CD4-positive, alpha-beta T cell treated with Interleukin-6 at 100 ng/mL for 8 hours (primary cell): ENCODE measurements around the gene PARD3.
"Not testable (repeated sequence)": the region's sequence is repeated elsewhere in the genome, so short reads cannot be mapped to it uniquely, and the experiment has no call there.

Source experiments
- DNase-seq: peaks from one replicate; pipeline ENCODE4 v3.0.0-alpha.2; 2020; ENCODE audit warnings: mixed read lengths, low spot score

The PARD3 gene

DNA sequence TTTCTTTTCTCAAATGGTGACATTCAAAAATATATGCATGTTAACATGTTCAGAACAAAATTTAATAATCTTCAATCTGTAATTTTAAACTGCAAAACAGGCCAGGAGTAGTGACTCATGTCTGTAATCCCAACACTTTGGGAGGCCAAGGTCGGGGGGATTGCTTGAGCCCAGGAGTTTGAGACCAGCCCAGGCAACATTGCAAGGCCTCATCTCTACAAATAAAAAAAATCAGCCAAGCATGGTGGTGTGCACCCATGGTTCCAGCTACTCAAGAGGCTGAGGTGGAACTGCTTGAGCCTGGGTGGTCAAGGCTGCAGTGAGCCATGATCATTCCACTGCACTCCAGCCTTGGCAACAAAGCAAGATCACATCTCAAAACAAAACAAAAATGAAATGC lies 394.3 kb downstream of the PARD3 start:
- DNase-seq, result no peak

DNA sequence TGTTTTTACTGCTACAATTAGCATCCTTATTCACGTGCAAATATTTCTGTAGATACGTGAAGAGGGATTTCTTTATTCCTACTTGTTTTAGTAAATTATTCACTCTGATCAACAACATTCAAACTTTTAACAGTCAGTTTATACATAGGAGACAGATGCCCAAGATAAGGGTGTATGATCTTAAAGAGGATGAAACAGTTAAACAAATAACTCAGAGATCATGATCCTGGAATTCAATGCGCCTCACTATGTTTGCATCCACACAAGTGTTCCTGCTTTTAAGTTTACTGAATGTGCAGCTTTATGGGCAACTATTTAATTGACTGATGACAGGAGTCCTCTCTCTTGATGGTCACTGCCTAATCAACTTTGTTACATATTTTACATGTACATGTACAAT lies 394.8 kb downstream of the PARD3 start:
- no peak for DNase-seq

DNA sequence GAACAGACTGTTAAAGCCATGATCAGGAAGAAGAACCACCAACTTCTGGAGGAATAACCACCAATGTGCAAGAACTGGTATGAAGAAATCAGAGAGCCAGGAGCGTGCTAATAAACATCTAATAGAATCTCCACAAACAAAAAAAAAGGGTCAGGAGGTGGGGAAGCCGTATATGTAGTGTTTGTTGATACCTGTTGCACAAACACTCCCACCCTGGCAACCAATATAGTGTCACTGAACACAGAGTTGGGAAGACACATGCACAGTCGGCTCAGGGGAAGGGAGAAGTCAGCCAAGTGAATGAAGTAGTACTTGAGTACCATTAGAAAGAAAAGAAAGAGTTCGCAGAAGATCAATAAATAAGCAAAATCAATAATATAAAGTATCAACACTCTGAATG lies 400.1 kb downstream of the PARD3 start:
- no peak for DNase-seq

DNA sequence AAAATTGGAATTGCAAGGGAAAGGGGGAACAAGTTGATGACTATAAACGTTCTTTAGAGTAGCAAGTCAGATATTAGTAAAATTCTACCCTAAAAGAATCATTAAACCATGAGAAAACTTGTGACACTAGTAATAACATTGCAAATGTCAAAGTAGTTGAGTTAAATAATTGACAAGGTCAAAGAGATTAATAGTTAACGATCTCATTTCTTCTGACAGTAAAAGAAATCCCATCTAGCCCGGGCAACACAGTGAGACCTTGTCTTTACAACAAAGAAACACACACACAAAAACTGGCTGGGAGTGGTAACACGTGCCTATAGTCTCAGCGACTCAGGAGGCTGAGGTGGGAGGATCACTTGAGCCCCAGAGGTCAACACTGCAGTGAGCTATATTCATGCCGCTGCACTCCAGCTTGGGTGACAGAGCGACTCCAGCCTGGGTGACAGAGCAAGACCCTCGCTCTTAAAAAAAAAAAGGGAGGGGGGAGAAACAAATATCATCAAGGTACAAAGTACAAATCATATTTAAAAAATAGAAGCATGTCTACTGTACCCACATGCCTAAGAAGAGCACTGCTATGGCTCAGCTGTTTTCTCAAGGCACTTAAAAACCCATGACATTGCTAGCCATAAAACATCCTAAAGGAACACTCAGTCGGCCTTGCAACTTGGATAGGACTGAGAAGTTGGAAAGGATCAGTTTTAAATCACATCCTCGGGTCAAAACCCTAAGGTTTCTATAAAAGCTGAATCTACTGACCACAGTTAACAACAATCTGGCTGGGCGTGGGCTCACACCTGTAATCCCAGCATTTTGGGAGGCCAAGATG lies 401.1 kb downstream of the PARD3 start:
- no peak for DNase-seq

DNA sequence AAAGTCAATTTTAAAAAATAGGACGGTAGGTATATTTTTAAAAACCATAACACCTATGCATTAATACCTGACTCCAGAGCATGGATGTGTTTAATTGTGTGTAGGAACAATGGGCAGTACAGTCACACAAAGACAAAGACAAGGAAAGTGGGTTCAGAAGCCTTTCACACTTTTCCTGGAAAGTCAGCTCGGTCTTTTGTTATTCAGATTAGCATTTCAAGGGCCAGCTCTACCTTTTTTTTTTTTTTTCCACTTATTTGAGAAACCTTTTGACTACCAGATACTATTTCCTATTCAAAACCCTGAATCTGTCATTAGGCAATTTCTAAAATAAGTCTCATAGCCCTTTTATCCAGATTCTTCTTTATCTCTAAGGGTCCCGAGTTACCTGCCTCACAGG lies 401.9 kb downstream of the PARD3 start:
- no peak for DNase-seq

DNA sequence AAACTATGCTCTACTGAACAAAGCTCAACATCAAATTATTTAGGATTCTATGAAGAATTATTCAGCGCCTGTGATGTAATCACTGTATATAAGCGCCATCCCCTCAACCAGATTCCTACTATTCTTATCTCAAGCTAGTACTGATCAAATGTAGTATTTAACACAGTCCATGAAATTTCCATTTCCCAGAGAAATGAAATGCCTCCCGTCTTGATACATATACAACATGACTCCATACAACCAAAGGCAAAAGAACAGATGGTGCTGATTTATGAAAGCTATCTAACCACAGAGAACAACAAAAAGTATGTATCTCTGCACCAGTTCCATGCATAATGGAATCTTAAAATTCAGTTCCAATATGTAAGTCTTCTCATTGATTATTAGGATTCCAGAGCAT lies 406.1 kb downstream of the PARD3 start:
- no peak for DNase-seq

DNA sequence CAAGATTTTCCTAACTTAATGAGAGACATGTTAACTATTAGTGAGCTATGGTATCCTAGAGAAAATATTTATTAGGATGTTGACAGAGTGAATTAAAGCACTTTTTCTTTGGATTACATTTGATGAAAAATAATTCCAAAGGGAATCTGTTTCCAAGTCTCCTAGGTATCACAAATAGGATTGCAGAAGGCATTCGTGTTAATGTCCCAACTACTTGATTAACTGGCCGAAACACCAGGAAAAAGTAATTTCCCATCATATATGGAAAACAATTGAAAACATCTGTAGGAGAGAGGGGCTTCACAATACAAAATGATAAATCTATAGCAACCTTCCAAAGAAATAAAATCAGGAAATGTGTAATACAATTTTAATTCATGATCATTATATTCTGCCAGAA lies 406.7 kb downstream of the PARD3 start:
- no peak for DNase-seq

DNA sequence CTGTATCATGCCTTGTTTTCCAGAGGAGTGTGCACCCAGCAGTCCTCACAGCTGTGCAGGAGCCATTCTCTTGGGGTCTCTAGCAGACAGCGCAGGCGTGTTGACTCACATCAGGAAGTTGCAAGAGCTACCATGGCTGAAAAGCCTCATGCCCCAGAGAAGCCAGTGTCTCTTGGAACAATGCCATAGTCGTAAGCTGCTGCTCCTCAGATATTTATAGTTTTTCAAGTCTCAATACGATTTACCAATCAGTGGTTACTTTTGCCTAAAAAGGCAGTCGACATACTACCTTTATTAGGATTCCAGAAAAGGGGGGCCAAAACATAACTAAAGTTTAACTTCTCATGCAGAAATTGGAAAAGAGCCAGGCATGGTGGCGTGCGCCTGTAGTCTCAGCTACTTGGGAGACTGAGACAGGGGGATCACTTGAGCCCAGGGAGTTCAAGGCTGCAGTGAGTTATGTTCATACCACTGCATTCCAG lies 407.7 kb downstream of the PARD3 start:
- no peak for DNase-seq

DNA sequence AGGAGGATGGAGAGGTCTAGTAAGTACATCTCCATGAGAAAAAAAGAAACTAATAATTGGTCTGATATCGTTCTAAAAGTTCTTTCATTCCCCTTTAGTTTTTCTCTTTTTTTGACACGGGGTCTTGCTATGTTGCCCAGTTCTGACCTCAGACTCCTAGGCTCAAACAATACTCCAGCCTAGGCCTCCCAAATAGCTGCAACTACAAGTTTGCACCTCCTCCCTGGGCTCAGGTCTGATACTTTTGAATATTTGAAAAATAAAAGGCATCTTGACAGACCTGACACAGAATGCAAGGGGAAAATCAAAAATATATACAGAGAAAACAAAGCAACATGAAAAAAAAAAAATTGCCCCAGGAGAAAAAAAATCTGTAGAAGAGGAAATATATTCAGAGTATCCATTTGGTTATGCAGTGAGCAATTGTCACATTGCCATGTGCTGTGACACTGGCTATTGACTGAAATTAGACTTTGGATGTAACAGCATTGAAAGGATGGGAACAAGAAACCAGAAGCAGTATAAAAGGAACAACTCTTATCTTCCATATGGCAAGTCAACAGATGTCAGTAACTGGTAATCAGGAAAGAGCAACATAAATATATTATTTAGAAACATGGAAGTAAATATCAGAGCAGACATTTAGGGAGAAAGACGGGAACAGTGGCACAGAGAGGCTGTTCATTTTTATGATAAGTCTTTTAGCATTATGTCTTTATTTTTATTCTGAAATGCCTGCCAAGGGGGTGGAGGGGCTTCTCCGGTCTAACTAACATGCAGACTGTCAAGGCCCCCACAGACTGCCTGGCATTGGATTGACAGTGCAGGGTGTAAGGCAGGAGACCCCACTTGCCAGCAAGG lies 408.4 kb downstream of the PARD3 start:
- no peak for DNase-seq

DNA sequence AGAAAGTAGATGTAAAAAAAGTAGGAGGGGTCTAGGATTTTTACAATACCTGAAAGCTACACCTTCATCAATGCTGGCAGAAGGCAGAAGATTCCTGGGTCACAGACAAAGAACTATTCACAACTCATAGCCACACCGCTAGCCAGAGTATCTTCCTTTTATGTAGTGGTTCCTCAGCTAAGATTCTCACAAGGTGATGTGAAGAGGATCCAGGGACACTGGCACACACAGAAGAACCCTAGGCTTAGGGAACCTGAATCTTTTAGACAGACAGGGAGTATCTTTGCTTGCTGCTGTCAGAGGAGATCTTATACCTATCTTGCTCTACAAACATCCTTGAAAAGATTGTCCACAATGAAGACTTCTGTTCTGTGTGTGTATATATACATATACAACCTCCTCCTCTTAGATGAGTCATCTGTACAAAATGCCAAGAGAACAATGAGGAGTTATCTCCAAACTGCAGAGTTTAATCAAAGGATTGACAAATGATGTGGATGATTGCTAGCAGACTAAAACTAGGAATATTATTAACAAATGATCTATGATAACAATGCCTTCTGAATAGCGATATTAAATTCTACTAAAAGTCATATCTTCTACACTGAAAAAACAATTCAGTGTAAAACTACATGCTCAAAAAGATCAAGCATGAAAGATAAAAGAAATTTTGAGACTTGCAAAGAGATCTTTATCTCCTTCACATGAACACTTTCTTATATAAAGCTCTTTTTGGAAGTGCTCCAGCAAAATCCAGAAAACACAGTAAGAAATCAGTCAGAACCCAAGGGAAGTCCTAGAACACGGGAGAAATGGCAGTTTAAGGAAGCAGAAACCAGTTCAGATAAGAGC lies 409.3 kb downstream of the PARD3 start:
- no peak for DNase-seq

DNA sequence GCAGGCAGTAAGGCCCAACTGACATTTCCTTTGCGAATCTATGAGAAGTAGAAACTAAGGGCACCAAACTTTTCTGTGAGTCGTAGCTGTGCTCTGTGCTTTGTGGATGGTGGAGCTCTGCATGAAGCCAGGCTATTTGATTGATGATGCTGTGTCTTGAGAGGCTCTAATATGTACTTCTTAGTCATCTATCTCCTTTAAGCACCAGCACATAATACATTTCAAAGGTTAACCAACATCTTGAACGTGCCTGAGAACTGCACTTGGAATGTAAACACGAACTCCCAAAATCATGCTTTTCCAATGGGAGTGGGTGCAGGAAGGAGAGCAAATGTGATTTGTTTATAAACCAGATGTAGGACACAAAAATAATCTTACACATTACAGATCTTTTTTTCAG lies 411.6 kb downstream of the PARD3 start:
- DNase-seq, result no peak

DNA sequence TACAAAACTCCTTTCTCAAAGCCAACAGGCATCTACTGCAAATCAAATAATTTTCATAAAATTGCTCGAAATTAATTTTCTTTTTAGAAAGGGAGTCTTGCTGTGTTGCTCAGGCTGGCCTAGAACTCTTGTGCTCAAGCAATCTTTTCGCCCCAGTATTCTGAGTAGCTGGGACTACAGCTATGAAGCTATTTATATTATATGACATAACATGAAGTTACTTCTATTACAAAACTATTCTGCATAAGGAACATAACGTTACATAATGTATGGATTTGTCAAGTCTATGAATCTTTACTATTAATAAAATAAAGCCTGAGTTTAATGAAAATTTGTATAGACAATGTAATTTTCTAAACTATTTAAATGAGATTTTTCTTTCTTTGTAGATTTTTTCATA lies 415.0 kb downstream of the PARD3 start:
- no peak for DNase-seq

DNA sequence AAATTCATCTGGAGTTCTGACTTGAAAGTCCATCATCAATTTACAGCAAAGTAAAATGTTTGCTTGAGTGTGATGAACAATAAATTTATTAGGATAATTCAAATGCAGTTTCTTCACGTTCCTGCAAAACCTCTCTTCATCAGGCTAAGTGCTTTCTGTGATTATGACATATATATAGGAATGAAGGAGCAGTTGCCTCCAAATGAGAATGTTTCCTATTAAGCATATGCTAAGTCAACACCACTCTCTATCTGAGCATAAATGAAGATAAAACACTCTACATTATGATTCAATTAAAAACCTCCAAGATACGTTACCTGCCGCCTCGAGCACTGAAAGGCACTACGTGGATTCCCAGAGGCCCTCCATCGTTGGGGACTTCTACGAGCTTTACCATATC lies 416.1 kb downstream of the PARD3 start:
- no peak for DNase-seq

DNA sequence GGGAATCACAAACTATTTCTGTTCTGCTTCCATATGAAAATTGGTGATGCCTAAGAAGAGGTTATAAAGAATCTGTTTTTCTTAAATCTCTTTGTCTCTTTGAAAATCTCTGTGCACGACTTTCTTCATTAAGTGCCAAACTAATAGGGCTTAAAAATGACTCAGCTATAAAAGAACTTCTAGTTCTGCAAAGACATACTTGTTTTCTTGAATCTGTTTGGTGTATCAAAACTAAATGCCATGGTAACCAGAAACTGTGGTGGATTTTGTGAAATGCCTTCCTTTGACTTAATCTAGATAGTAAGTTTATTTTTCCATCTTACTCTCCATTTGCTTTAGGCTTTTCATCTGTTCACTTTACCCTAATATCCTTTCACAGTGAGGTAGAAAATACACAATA lies 417.8 kb downstream of the PARD3 start:
- DNase-seq, result no peak

DNA sequence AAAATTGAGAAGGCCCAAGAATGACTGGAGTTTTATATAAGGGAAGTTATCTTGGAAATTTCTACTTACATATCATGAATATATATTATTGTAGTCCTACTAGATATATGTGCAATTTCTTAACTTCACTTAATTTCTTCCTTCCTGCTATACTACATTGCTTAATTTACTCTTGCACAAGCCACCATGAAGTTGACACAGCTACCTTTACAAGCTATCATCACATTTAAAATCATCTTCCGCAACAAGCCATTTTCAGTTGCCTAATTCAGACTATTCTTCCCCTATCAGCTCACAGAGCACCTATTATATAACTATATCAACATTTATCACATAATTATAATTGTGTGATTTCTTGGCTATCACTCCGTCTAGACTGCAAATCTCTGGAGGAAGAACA lies 418.4 kb downstream of the PARD3 start:
- no peak for DNase-seq

DNA sequence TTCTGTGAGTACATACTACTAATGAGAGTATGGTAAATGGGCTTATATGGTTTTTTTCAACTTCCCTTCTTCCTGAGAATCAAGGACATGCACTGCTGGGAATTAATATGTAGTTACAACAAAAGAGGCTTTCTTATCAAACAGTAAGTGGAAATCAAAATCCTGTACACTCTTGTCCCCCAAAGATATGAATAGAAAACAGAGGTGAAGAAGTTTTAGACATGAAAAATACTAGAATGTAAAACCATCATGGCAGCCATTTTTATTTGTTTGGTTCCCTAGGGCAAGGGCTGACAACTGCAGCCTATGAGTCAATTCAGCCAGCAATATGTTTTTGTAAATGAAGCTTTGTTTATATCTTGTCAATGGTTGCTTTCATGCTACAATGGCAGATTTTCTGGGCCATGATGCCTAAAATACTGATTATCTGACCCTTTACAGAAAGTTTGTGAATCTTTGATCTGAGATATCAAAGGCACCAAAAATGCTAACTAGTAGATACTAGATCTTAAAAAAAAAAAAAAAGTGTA lies 422.4 kb downstream of the PARD3 start:
- DNase-seq, result no peak

DNA sequence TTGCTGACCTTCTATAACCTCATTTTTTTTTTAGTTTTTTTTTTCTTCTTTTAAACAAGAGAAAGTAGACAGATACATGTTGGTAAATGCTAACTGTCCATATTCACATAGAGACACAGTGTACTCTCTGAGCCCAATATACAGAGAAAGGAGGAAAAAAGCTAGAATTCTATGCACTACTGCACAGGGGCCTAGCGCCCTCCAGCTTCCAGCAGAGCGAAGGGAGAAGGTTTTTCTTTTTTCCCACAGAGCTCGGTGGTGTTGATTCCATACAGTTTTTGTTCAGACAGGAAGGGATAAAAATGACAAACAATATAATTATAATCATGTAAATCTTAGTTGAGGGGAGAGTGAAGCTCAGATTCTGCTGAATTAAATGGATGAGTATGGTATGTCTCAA lies 423.9 kb downstream of the PARD3 start:
- DNase-seq, result not testable (repeated sequence)

DNA sequence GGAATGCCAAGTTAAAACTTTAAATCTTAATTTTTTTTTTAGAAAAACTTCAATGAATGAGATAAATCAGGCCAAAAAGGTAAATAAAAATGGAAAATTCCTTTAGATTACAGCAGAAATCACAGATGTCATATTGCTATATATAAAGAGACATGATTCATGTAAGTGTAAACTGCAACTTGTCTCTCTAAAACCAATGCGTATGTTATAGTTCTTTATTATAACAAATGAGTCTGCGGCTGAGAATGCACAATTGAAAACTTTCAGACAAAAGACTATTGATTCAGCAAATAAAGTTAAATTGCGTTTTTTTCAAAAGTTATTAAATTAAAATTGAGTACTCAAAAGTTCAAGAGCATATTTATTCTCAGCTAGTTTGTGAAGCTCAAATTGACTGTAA lies 425.3 kb downstream of the PARD3 start:
- no peak for DNase-seq

DNA sequence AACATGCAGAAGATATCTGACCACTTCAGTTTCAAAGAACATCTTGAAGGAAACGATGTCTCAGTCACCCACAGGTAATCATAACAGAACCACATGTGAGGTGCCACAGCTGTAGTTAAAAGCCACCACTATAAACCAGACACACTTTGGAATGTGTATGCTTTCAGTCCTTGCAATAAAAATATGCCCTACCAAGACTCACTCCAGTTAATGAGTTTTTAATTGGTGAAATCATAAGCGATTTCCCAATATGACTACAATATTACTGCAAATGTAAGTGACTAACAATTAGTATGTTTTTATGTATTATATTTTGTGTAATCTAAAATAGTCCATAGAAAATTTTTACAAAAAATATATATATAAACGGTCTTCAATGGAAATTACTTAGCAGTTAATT lies 428.2 kb downstream of the PARD3 start:
- DNase-seq, result no peak

DNA sequence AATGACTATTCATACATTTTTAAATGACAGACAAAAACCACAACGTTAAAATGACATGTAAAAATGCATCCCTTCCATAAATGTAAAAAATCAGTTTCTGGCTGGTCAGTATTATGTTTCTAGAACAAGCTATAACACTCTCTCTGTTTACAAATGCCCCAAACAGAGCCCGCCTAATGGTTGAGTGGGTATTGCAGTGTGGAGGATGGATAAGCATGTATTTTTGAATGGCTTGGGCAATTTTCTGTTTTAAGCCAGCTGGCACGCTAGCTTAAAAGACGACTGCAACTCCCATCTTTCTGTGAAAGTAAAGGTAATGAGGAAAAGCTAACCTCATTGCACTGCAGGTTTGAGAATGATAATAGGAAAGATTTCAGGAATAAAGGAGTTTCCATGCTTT lies 430.7 kb downstream of the PARD3 start:
- no peak for DNase-seq

DNA sequence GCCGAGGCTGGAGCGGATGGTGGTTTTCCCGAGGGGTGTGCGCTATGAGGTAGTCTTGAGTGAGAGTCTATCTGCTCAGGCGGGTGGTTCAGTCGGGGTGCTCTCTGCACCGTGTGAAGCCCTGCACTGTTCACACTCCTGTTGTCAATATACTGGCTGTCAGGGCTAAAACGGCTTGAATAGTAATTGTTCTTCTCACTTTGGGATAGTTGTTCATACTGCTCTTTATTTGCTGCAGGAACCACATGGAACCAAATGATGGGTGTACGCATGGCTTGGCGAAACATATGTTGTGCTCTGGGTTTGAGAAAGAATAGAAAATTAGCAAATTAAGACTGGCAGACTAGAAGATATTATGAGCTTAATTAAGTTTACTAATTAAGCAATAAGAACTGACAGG lies 432.5 kb downstream of the PARD3 start:
- no peak for DNase-seq

DNA sequence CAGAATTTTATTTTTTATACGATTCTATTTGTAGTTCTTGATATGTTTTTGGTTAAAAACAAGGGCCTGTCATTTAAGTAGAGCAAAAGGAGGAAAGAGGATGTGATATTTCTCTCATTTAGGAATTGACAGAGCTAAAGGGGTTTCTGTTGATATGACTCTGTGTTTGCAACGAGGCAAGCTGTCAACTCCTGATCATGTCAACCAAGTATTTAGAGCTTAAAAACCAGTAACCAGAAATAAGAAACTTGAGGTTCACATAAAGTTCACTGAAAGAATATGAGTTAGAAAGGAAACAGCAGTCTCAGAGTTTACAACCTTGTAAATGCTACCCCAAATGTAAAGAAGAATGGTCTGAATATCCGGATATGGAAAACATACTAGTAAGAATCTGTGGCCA lies 434.2 kb downstream of the PARD3 start:
- DNase-seq, result no peak
